CD4-positive, alpha-beta T cell (primary cell): ENCODE data around the gene DBN1. TPM values are rescaled to one million over a fixed set of nuclear protein-coding genes. Genes with fewer than 3 reads are reported as not detected.

Experiments used
- ATAC-seq: fragments of 200-7000 bp; cut with Tn5 transposase; one replicate; pipeline ENCODE4 v1.10.0; 2022; ENCODE audit warnings: mild to moderate bottlenecking; ENCODE audit not compliant: poor library complexity
- CTCF ChIA-PET: fragments of 350-600 bp; sonication (Branson Sonifier 250); formaldehyde crosslinking; loops from one replicate; lab custom pipeline; 2021; ENCODE audit warnings: antibody characterized with exemption, inconsistent platforms; lab: Charles Lee
- POLR2A ChIA-PET: fragments of 350-600 bp; sonication (Branson Sonifier 250); formaldehyde crosslinking; loops from one replicate; lab custom pipeline; 2021; ENCODE audit warnings: antibody characterized with exemption, inconsistent platforms; lab: Charles Lee
- DNase-seq, 14 experiments: peaks; one replicate each; pipeline ENCODE4 v3.0.0-alpha.2; 2013 to 2020; ENCODE audit warnings: mixed read lengths in 2 of 14
- H3K27ac ChIP-seq, 2 donors: one replicate each; pipeline versions ENCODE4 v1.5.1 to v1.7.0; 2013; ENCODE audit warnings: low read length in 2 of 2, low read depth in 1 of 2, mild to moderate bottlenecking in 1 of 2
- H3K27me3 ChIP-seq, 2 experiments: 1 replicate in 1 of 2; 2 replicates in 1 of 2; pipeline versions ENCODE4 v1.6.1 to v1.7.0; 2013; ENCODE audit warnings: low read length in 2 of 2, control low read depth in 1 of 2, mild to moderate bottlenecking in 1 of 2, moderate library complexity in 1 of 2; ENCODE audit not compliant: insufficient read depth in 2 of 2, control insufficient read depth in 1 of 2
- H3K36me3 ChIP-seq: one replicate; pipeline ENCODE4 v1.6.1; 2013; ENCODE audit warnings: low read length, control low read depth; ENCODE audit not compliant: insufficient read depth
- H3K4me1 ChIP-seq: one replicate; pipeline ENCODE4 v1.6.1; 2013; ENCODE audit warnings: low read length, control low read depth; ENCODE audit not compliant: insufficient read depth
- H3K4me3 ChIP-seq: one replicate; pipeline ENCODE4 v1.5.1; 2013; ENCODE audit warnings: mild to moderate bottlenecking, low read length, moderate library complexity
- H3K9me3 ChIP-seq, 2 experiments: 1 replicate in 1 of 2; 2 replicates in 1 of 2; pipeline versions ENCODE4 v1.6.1 to v1.7.0; 2013; ENCODE audit warnings: low read length in 2 of 2, mild to moderate bottlenecking in 2 of 2, control low read depth in 1 of 2, moderate library complexity in 1 of 2; ENCODE audit not compliant: control insufficient read depth in 1 of 2, insufficient read depth in 1 of 2
- H3K27ac Mint-ChIP-seq: one replicate; pipeline ENCODE4 v1.8.0; 2020; ENCODE audit warnings: mixed read lengths
- H3K27me3 Mint-ChIP-seq: one replicate; pipeline ENCODE4 v1.8.0; 2021; ENCODE audit warnings: mixed read lengths
- H3K36me3 Mint-ChIP-seq: one replicate; pipeline ENCODE4 v1.8.0; 2021; ENCODE audit warnings: low read depth, mixed read lengths
- H3K4me1 Mint-ChIP-seq: one replicate; pipeline ENCODE4 v1.8.0; 2021; ENCODE audit warnings: low read depth, mixed read lengths
- H3K4me3 Mint-ChIP-seq: one replicate; pipeline ENCODE4 v1.8.0; 2020; ENCODE audit warnings: mild to moderate bottlenecking, mixed read lengths
- H3K9me3 Mint-ChIP-seq: one replicate; pipeline ENCODE4 v1.8.0; 2020; ENCODE audit warnings: mixed read lengths
- intact Hi-C, 2 experiments: fragments of 100-400 bp; cut with DNase I in 1 of 2; cut with micrococcal nuclease in 1 of 2; formaldehyde crosslinking; loops; one replicate each; pipeline versions ENCODE4 v1.15.1 to v1.9.0; 2023 to 2025; cut with DNase I, micrococcal nuclease
- total RNA-seq, 174 experiments: library from RNA in 2 of 174; stranded (reverse) in 2 of 174; gene quantifications; one replicate each; pipeline ENCODE4 v1.2.3 and lab custom pipeline; 2021 to 2026
- TF ChIP-seq, protein P1 (sequence below): fragments of 200-600 bp; IDR thresholded peaks from one replicate; pipeline ENCODE4 v1.8.0; 2022; ENCODE audit warnings: antibody characterized with exemption, mild to moderate bottlenecking

Gene DBN1
- total RNA-seq, 2 experiments from 2014 or later: 1.8 to 2.5 TPM

DNA sequence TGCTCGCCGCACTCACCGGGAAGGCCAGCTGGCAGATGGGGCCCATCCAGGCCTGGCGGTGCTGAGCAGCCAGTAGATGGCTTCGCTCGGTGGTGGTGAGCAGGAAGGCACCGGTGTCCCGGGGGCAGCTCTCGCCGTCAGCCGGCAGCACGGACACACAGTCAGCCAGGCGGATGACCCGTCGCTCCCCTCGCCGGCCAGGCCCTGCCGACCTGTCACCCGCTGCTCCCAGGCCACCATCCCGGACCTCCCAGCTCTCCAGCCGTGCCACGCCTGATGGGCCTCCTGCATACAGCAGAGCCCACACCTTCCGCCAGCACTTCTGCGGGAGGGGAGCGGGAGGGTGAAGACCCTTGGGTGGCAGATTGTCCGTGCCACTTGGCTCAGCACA is 34.8 kb upstream of the DBN1 start:
- ATAC-seq (no peak), DNase-seq (peak in 1 of 14 experiments; percentile 30)
- H3K4me3 Mint-ChIP-seq: no peak overlapping the region
- no peaks in the 10 kb centered on the region for H3K27me3 Mint-ChIP-seq
- Histone ChIP-seq H3K36me3 (peaks cover 29% of the 10 kb centered on the region), H3K27me3 (no peaks in the 10 kb centered on the region), H3K4me1 (peaks cover 17% of the 10 kb centered on the region), H3K9me3 (no peaks in the 10 kb centered on the region), H3K4me3 (peak overlapping the region; percentile 42), H3K27ac (no peak overlapping the region)
- TF ChIP-seq, protein P1, sequence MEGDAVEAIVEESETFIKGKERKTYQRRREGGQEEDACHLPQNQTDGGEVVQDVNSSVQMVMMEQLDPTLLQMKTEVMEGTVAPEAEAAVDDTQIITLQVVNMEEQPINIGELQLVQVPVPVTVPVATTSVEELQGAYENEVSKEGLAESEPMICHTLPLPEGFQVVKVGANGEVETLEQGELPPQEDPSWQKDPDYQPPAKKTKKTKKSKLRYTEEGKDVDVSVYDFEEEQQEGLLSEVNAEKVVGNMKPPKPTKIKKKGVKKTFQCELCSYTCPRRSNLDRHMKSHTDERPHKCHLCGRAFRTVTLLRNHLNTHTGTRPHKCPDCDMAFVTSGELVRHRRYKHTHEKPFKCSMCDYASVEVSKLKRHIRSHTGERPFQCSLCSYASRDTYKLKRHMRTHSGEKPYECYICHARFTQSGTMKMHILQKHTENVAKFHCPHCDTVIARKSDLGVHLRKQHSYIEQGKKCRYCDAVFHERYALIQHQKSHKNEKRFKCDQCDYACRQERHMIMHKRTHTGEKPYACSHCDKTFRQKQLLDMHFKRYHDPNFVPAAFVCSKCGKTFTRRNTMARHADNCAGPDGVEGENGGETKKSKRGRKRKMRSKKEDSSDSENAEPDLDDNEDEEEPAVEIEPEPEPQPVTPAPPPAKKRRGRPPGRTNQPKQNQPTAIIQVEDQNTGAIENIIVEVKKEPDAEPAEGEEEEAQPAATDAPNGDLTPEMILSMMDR: no peak
- ChIA-PET CTCF (interaction anchor here (1.0 kb wide), 1 partner anchor 104 kb away, joined by 3 read pairs; no protein-coding TSS in a partner anchor), POLR2A (interaction anchor here (1.9 kb wide), 1 partner anchor 29 kb away, joined by 5 read pairs; no protein-coding TSS in a partner anchor)
- intact Hi-C loops: no loop called here
- H3K9me3 Mint-ChIP-seq: no peaks in the 10 kb centered on the region
- H3K36me3 Mint-ChIP-seq: peaks cover 25% of the 10 kb centered on the region
- H3K4me1 Mint-ChIP-seq: no peaks in the 10 kb centered on the region
- no peak overlapping the region for H3K27ac Mint-ChIP-seq

DNA sequence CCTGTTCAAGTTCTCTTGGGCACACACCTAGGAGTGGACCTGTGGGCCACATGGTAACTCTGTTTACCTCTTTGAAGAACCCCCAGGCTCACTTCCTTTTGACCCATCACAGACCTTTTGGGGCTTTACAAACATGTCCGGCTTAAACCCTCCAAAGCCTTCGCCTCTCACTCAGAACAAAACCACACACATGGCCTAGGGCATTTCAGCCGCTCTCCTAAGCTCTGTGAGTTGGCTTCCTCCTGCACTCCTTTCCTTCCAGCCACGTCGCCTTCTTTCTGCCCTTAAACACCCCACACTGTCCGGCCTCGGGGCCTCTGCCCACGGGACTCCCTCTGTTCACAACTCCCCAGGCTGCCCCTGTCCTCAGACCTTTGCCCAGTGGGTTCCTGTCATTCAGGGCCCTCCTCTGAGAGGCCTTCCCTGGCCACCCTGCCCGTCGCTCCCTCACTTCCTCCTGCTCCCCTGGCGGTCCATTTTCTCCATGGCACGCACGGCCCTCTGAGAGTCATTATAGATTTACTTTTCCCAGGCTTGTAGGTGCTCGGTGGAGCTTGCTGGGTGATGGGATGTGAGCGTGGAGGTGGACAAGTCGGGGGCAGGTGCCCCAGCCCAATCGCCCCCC is 34.3 kb upstream of the DBN1 start:
- H3K27me3 Mint-ChIP-seq: no peaks in the 10 kb centered on the region
- no peak overlapping the region for H3K27ac ChIP-seq
- H3K27me3 ChIP-seq: no peaks in the 10 kb centered on the region
- H3K36me3 Mint-ChIP-seq: peaks cover 20% of the 10 kb centered on the region
- ChIA-PET CTCF (no interaction called here), POLR2A (interaction anchor here (1.9 kb wide), 1 partner anchor 29 kb away, joined by 5 read pairs; no protein-coding TSS in a partner anchor)
- H3K4me3 ChIP-seq: peak overlapping the region; percentile 42
- no peak overlapping the region for H3K27ac Mint-ChIP-seq
- TF ChIP-seq, protein P1: no peak
- H3K4me3 Mint-ChIP-seq: no peak overlapping the region
- no peak for ATAC-seq
- H3K9me3 ChIP-seq: no peaks in the 10 kb centered on the region
- no peaks in the 10 kb centered on the region for H3K4me1 Mint-ChIP-seq
- intact Hi-C loops: no loop called here
- H3K4me1 ChIP-seq: peaks cover 17% of the 10 kb centered on the region
- DNase-seq: peak in 1 of 14 experiments; percentile 35
- H3K36me3 ChIP-seq: peaks cover 24% of the 10 kb centered on the region
- no peaks in the 10 kb centered on the region for H3K9me3 Mint-ChIP-seq

DNA sequence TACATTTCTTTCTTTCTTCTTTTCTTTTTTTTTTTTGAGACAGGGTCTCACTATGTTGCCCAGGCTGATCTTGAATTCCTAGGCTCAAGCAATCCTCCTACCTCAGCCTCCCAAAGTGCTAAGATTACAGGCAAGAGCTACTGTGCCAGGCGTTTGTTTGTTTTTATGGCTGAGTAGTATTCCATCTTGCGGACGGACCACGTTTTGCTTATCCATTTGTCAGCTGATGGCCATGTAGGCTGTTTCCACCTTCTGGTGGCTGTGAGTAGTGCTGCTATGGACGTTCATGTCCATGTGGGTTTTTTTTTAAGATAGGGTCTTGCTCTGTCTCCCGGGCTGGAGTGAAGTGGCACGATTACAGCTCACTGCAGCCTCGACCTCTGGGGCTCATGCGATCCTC is 33.7 kb upstream of the DBN1 start:
- no peaks in the 10 kb centered on the region for H3K9me3 Mint-ChIP-seq
- Histone ChIP-seq H3K9me3 (no peaks in the 10 kb centered on the region), H3K4me1 (peaks cover 17% of the 10 kb centered on the region), H3K27me3 (no peaks in the 10 kb centered on the region), H3K36me3 (peaks cover 18% of the 10 kb centered on the region), H3K27ac (no peak overlapping the region), H3K4me3 (no peak overlapping the region)
- DNase-seq: peak in 1 of 14 experiments; percentile 33
- no peak overlapping the region for H3K4me3 Mint-ChIP-seq
- ATAC-seq: no peak
- POLR2A ChIA-PET: no interaction called here
- TF ChIP-seq, protein P1: no peak
- no peaks in the 10 kb centered on the region for H3K27me3 Mint-ChIP-seq
- intact Hi-C loops: no loop called here
- H3K4me1 Mint-ChIP-seq: no peaks in the 10 kb centered on the region
- H3K27ac Mint-ChIP-seq: no peak overlapping the region
- H3K36me3 Mint-ChIP-seq: peaks cover 15% of the 10 kb centered on the region
- CTCF ChIA-PET: no interaction called here
